HepG2 (cell line): Measurements from ENCODE around the gene MASP1.

Experiments
- EZH2 ChIP-seq: conservative IDR thresholded peaks from 2 replicates; pipeline ENCODE4 v1.6.1; 2012; ENCODE audit warnings: mild to moderate bottlenecking, low read depth, low read length, moderate library complexity
- POLR2AphosphoS5 ChIP-seq: IDR thresholded peaks from 2 replicates; pipeline ENCODE4 v1.6.1; 2012; ENCODE audit warnings: low read depth, low read length
- SUZ12 ChIP-seq: fragments of 150-350 bp; IDR thresholded peaks from 2 replicates; pipeline ENCODE4 v1.6.1; 2014; ENCODE audit warnings: low read depth, low read length
- SYNCRIP ChIP-seq: fragments of 200-400 bp; formaldehyde crosslinking; IDR thresholded peaks from 2 replicates; pipeline ENCODE4 v1.6.1; 2018; ENCODE audit warnings: mild to moderate bottlenecking, low read depth, low read length; ENCODE audit not compliant: insufficient read depth
- ZNF549 ChIP-seq: sonication (generic); formaldehyde crosslinking; IDR thresholded peaks from 2 replicates; pipeline ENCODE4 v1.5.0; 2020; ENCODE audit warnings: missing genetic modification reagents
- TF ChIP-seq, protein P1 (sequence below): sonication (generic); formaldehyde crosslinking; IDR thresholded peaks from 2 replicates; pipeline ENCODE4 v1.8.1; 2023; ENCODE audit warnings: mild to moderate bottlenecking, missing genetic modification reagents

DNA sequence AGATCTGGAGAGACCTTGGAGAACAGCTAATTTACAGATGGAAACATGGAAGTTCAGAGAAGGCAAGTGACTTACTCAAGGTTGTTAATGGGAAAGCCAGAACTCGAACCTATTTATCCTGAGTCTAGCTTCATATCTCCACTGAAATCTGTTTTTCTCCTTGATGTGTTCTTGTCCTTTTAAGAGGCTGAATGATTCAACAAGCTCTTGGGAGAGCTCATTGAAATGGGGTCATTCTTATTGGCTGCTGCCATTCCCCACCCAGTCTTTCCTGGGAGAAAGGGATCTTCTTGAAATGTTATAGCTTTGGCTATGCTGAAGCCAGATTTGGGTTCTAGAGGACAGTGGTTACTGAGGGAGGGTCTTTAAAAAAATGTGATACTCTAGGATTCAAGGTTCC lies 53.3 kb downstream of the MASP1 start:
- no peak for TF ChIP-seq EZH2
- TF ChIP-seq ZNF549 (CRISPR knock-in tag) = no peak
- TF ChIP-seq SUZ12 = no peak
- TF ChIP-seq, protein P1, sequence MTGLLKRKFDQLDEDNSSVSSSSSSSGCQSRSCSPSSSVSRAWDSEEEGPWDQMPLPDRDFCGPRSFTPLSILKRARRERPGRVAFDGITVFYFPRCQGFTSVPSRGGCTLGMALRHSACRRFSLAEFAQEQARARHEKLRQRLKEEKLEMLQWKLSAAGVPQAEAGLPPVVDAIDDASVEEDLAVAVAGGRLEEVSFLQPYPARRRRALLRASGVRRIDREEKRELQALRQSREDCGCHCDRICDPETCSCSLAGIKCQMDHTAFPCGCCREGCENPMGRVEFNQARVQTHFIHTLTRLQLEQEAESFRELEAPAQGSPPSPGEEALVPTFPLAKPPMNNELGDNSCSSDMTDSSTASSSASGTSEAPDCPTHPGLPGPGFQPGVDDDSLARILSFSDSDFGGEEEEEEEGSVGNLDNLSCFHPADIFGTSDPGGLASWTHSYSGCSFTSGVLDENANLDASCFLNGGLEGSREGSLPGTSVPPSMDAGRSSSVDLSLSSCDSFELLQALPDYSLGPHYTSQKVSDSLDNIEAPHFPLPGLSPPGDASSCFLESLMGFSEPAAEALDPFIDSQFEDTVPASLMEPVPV = no peak
- no peak for TF ChIP-seq POLR2AphosphoS5
- no peak for TF ChIP-seq SYNCRIP
